ENCODE measurements around the gene DGKD.

Gene DGKD

DNA sequence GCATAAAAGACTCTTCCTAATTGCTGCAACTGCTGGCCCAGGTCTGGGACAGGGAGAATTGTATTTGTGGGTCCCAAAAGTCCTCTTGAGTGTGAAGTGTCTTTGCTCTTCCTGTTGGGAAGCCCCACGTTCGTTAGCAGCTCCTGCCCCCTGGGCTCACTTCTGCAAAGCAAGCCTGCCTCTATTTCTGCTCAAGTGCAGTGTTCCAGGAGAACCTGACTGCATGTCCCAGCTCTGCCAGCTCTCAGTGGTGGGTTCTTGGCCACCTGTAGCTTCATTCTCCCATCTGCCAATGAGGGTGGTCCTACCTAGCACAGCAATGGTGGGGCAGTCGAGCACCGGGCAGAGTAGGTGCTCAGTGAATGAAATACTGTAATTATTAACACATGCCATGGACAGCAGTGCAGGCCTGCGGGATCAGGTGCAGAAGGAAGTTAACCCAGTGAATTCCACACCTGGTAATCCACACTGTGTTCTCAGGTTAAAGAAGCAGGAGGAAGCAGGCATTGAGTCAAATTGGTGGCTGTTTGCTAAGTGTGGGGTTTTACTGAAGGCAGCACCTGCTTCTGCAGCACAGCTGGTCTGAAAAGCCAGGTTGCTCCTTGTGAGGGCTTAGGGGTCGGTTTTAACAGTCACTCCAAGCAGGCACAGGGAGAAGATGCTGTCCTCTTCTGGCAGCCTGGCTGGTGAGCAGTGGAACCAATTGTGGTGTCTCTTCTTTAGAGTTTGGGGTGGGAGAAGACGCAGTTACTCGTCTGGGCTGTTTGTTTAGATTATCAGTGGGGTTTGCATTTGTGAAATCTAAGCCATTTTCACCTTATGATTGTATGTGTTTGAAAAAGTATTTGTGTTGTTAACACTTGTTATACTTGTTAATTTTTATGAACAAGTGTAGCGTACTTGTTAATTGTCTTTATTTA is 54.3 kb downstream of the DGKD start:
- no peak for DNase-seq (ENCODE audit: low read depth)
- TF ChIP-seq, protein P1, sequence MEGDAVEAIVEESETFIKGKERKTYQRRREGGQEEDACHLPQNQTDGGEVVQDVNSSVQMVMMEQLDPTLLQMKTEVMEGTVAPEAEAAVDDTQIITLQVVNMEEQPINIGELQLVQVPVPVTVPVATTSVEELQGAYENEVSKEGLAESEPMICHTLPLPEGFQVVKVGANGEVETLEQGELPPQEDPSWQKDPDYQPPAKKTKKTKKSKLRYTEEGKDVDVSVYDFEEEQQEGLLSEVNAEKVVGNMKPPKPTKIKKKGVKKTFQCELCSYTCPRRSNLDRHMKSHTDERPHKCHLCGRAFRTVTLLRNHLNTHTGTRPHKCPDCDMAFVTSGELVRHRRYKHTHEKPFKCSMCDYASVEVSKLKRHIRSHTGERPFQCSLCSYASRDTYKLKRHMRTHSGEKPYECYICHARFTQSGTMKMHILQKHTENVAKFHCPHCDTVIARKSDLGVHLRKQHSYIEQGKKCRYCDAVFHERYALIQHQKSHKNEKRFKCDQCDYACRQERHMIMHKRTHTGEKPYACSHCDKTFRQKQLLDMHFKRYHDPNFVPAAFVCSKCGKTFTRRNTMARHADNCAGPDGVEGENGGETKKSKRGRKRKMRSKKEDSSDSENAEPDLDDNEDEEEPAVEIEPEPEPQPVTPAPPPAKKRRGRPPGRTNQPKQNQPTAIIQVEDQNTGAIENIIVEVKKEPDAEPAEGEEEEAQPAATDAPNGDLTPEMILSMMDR (IDR thresholded peaks at IDR 0.05; ENCODE audit: insufficient read depth, low read depth, low read length, missing control alignments): no peak
- no peak overlapping the region for H3K4me3 ChIP-seq (ENCODE audit: low read depth, low read length)

DNA sequence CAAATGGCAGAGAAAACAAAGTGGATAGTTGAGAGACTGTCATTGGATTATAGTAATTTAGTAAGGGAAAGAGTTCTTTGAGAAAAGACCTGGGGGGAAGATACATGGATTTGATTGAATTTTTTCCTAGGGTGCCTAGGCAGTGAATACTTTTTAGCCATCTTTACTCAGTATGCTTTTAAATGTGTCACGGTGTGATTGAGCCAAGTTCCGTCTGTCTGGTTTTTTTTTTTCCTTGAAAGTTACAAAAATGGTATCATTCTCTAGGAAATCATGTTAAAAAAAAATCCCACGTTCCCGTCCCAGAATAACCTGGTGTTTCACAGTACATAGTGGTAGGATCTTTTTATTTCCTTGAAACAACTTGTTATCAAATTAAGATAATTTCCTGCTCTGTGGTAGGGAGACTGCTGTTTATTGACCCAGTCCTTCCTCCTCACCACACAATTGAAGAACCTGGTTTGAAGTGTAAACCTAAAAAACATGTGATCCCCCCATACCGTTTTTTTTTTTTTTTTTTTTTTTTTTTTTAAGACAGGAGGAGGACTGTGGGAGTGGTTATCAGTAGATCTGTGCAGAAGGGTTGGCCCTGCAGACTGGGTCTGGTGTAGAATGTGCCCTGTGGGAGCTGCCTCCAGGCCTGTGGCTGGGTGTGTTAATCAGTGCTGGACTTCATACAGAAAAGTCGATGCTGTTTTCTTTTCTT is 55.1 kb downstream of the DGKD start:
- no peak for DNase-seq (ENCODE audit: low read depth)
- TF ChIP-seq, protein P1 (IDR thresholded peaks at IDR 0.05; ENCODE audit: insufficient read depth, low read depth, low read length, missing control alignments): no peak

DNA sequence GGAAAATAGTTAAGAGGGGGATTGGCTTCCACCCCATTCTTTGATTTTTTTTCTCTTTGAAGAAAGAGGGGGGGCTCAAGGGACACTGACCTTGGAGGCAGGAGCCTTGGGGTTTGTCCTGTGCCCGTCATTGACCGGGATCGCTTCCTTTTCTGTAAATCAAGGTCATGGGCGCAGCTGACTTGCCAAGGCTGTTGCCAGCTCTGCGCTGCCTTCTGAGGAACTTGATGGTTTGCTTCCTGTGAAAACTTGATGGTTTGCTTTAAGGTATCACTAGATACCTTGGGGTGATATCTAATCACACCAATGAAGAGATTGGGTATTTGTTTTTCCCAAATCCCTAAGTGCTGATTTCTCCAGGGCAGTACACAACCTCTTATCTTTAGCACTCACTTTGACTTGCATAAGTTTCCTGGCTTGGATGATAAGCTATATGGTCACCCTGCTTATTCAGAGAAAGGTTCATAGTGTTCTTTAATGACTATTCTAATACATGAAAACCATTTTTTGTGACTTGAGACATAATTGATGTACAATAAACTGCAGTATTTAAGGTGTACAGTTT is 56.0 kb downstream of the DGKD start:
- H3K4me3 ChIP-seq (ENCODE audit: low read depth, low read length): no peak overlapping the region
- TF ChIP-seq, protein P1 (IDR thresholded peaks at IDR 0.05; ENCODE audit: insufficient read depth, low read depth, low read length, missing control alignments): no peak
- DNase-seq (ENCODE audit: low read depth): no peak

More for the DNA sequence above, 55.1 kb downstream of the DGKD start:
- H3K4me3 ChIP-seq (ENCODE audit: low read depth, low read length): no peak overlapping the region

DNA sequence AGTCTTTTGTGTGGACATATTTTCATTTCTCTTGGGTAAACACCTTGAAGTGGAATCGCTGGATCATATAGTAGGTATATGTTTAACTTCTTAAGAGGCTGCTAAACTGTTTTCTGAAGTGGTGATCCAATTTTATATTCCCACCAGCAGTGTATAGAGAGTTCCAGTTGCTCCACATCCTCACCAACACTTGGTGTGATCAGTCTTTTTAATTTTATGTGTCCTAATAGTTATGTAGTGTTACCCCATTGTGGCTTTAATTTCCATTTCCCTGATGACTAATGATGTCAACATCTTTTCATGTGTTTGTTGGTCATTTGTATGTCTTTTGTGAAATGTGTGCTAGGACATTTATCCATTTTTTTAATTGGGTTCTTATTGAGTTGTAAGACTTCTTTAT is 56.9 kb downstream of the DGKD start:
- no peak for DNase-seq (ENCODE audit: low read depth)
- TF ChIP-seq, protein P1 (IDR thresholded peaks at IDR 0.05; ENCODE audit: insufficient read depth, low read depth, low read length, missing control alignments): no peak
- no peak overlapping the region for H3K4me3 ChIP-seq (ENCODE audit: low read depth, low read length)

DNA sequence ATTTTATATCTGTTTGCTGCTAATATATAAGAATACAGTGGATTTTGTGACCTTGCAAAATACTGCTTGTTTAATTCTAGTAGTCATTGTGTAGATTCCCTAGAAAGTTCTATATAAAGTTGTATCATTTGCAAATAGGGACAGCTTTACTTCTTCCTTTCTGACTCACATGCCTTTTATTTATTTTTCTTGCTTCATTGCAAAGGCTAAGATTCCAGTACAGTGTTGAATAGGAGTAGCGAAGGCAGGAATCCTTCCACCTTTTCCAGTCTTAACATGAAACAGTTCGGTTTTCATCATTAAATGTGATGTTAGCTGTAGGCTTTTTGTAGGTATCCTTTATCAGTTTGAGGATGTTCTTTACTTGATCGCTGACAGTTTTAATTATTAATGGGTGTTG is 58.1 kb downstream of the DGKD start:
- TF ChIP-seq, protein P1 (IDR thresholded peaks at IDR 0.05; ENCODE audit: insufficient read depth, low read depth, low read length, missing control alignments): no peak
- no peak for DNase-seq (ENCODE audit: low read depth)
- no peak overlapping the region for H3K4me3 ChIP-seq (ENCODE audit: low read depth, low read length)

DNA sequence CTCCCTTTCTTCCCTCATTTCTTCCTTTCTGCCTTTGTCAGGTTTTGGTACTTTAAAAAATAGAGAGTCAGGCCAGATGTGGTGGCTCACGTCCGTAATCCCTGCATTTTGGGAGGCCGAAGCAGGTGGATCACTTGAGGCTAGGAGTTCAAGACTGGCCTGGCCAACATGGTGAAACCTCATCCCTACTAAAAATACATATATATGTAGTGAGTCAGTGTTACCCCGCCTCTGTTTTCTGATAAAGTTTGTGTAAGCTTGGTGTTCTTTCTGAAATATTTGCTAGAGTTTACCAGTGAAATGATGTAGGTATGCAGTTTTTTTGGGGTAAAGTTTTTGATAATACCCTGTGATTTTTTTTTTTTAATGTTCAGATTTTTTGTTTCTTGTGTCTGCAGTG is 58.8 kb downstream of the DGKD start:
- no peak for DNase-seq (ENCODE audit: low read depth)
- no peak overlapping the region for H3K4me3 ChIP-seq (ENCODE audit: low read depth, low read length)
- TF ChIP-seq, protein P1 (IDR thresholded peaks at IDR 0.05; ENCODE audit: insufficient read depth, low read depth, low read length, missing control alignments): no peak
